Suprapubic skin (tissue), 4 donors: ENCODE results near the gene CCDC60. TPM values are rescaled to one million over a fixed set of nuclear protein-coding genes. Genes with fewer than 3 reads are reported as not detected.

Source experiments
- DNase-seq, 2 donors: peaks; one replicate each; pipeline ENCODE4 v3.0.0-alpha.2; 2019; ENCODE audit warnings: low spot score in 2 of 2
- H3K27ac ChIP-seq: fragments of 200-600 bp; sonication (generic); one replicate; pipeline ENCODE4 v1.5.1; 2019
- H3K27me3 ChIP-seq: fragments of 200-600 bp; sonication (generic); one replicate; pipeline ENCODE4 v1.5.1; 2019
- H3K36me3 ChIP-seq: fragments of 200-600 bp; sonication (generic); one replicate; pipeline ENCODE4 v1.5.1; 2019
- H3K4me1 ChIP-seq: fragments of 200-600 bp; sonication (generic); one replicate; pipeline ENCODE4 v1.5.1; 2019
- H3K4me3 ChIP-seq: fragments of 200-600 bp; sonication (generic); one replicate; pipeline ENCODE4 v1.5.1; 2019; ENCODE audit warnings: mild to moderate bottlenecking
- H3K9me3 ChIP-seq: fragments of 200-600 bp; sonication (generic); one replicate; pipeline ENCODE4 v1.5.1; 2019
- CTCF ChIP-seq, 2 donors: fragments of 200-600 bp in 1 of 2; fragments of 450-650 bp in 1 of 2; sonication (generic) in 1 of 2; IDR thresholded peaks; one replicate each; pipeline ENCODE4 v1.5.1; 2016 to 2019; ENCODE audit warnings: antibody characterized with exemption in 2 of 2, mild to moderate bottlenecking in 1 of 2, moderate library complexity in 1 of 2
- EP300 ChIP-seq: sonication (generic); formaldehyde crosslinking; IDR thresholded peaks from one replicate; pipeline ENCODE4 v1.6.1; 2017; ENCODE audit warnings: antibody characterized with exemption
- POLR2A ChIP-seq, 2 donors: fragments of 450-650 bp; IDR thresholded peaks; one replicate each; pipeline ENCODE4 v1.6.1; 2017; ENCODE audit warnings: antibody characterized with exemption in 2 of 2, mild to moderate bottlenecking in 2 of 2, moderate library complexity in 2 of 2
- POLR2AphosphoS5 ChIP-seq, 3 donors: sonication (generic); formaldehyde crosslinking; IDR thresholded peaks; one replicate each; pipeline ENCODE4 v1.6.1; 2017; ENCODE audit warnings: antibody characterized with exemption in 3 of 3
- WGBS: methylation state at CpG from one replicate; pipeline ENCODE4 v1.1.5; 2018; 5-methylcytosine and 5-hydroxymethylcytosine counted together
- total RNA-seq, 4 donors: library from RNA; depleted of rRNA; stranded (reverse); fragments of >200 nt; gene quantifications; one replicate each; pipeline ENCODE4 v1.1.0, GENCODE V29; 2016

The CCDC60 gene
- total RNA-seq, 4 donors from 2014 or later, result not detected

GRCh38 chr12:119460876-119461275 lies 126.3 kb downstream of the CCDC60 start:
- no peaks in the 10 kb centered on the region for H3K27me3 ChIP-seq
- WGBS, result 62% methylated on average over 3 of the region's 3 CpGs
- no peak overlapping the region for H3K27ac ChIP-seq

GRCh38 chr12:119461636-119462214 lies 127.2 kb downstream of the CCDC60 start:
- 73% methylated on average over 8 of the region's 8 CpGs for WGBS

More at GRCh38 chr12:119460876-119461275, 126.3 kb downstream of the CCDC60 start:
- peaks cover 10% of the 10 kb centered on the region for H3K9me3 ChIP-seq
- no peak for TF ChIP-seq CTCF (IDR thresholded peaks at IDR 0.05)
- TF ChIP-seq EP300, result no peak
- TF ChIP-seq POLR2AphosphoS5 (IDR thresholded peaks at IDR 0.05), result no peak
- no peak for TF ChIP-seq POLR2A (IDR thresholded peaks at IDR 0.05)
- H3K36me3 ChIP-seq, result no peaks in the 10 kb centered on the region
- H3K4me3 ChIP-seq, result no peak overlapping the region
- DNase-seq, result no peak
- H3K4me1 ChIP-seq, result no peaks in the 10 kb centered on the region

GRCh38 chr12:119463211-119463926 lies 128.8 kb downstream of the CCDC60 start:
- H3K9me3 ChIP-seq, result peaks cover 10% of the 10 kb centered on the region
- H3K4me1 ChIP-seq, result no peaks in the 10 kb centered on the region
- WGBS, result 86% methylated on average over 7 of the region's 8 CpGs
- no peaks in the 10 kb centered on the region for H3K36me3 ChIP-seq
- no peak overlapping the region for H3K4me3 ChIP-seq
- no peaks in the 10 kb centered on the region for H3K27me3 ChIP-seq
- TF ChIP-seq CTCF (IDR thresholded peaks at IDR 0.05) (no peak), POLR2AphosphoS5 (IDR thresholded peaks at IDR 0.05) (no peak), EP300 (no peak), POLR2A (IDR thresholded peaks at IDR 0.05) (no peak)
- no peak overlapping the region for H3K27ac ChIP-seq
- DNase-seq, result no peak

More at GRCh38 chr12:119461636-119462214, 127.2 kb downstream of the CCDC60 start:
- no peaks in the 10 kb centered on the region for H3K36me3 ChIP-seq
- no peak overlapping the region for H3K27ac ChIP-seq
- TF ChIP-seq POLR2AphosphoS5 (IDR thresholded peaks at IDR 0.05), result no peak
- no peak for TF ChIP-seq POLR2A (IDR thresholded peaks at IDR 0.05)
- TF ChIP-seq EP300, result no peak
- no peak for TF ChIP-seq CTCF (IDR thresholded peaks at IDR 0.05)
- H3K4me1 ChIP-seq, result no peaks in the 10 kb centered on the region
- no peak overlapping the region for H3K4me3 ChIP-seq
- H3K27me3 ChIP-seq, result no peaks in the 10 kb centered on the region
- no peak for DNase-seq
- peaks cover 10% of the 10 kb centered on the region for H3K9me3 ChIP-seq

GRCh38 chr12:119468296-119468695 lies 133.8 kb downstream of the CCDC60 start:
- no peak for DNase-seq
- TF ChIP-seq CTCF (IDR thresholded peaks at IDR 0.05), result no peak
- TF ChIP-seq EP300, result no peak
- TF ChIP-seq POLR2AphosphoS5 (IDR thresholded peaks at IDR 0.05), result no peak
- TF ChIP-seq POLR2A (IDR thresholded peaks at IDR 0.05), result no peak
- Histone ChIP-seq H3K4me1 (no peaks in the 10 kb centered on the region), H3K4me3 (no peak overlapping the region), H3K36me3 (no peaks in the 10 kb centered on the region), H3K27ac (no peak overlapping the region), H3K27me3 (no peaks in the 10 kb centered on the region), H3K9me3 (no peaks in the 10 kb centered on the region)

GRCh38 chr12:119475650-119476049 lies 141.1 kb downstream of the CCDC60 start:
- Histone ChIP-seq H3K4me1 (no peaks in the 10 kb centered on the region), H3K9me3 (peaks cover 5% of the 10 kb centered on the region), H3K36me3 (no peaks in the 10 kb centered on the region), H3K27me3 (no peaks in the 10 kb centered on the region), H3K4me3 (no peak overlapping the region), H3K27ac (no peak overlapping the region)
- no peak for DNase-seq
- WGBS, result 79% methylated on average over 4 of the region's 4 CpGs
- no peak for TF ChIP-seq EP300
- no peak for TF ChIP-seq CTCF (IDR thresholded peaks at IDR 0.05)
- TF ChIP-seq POLR2AphosphoS5 (IDR thresholded peaks at IDR 0.05), result no peak
- TF ChIP-seq POLR2A (IDR thresholded peaks at IDR 0.05), result no peak
